GM23248 (cell line): ENCODE measurements around the gene MTG2. TPM values are rescaled to one million over a fixed set of nuclear protein-coding genes. Genes with fewer than 3 reads are reported as not detected.

ENCODE experiments used
- DNase-seq: peaks from one replicate; pipeline ENCODE4 v3.0.0-alpha.2; 2015
- H2AFZ ChIP-seq: fragments of 200-600 bp; sonication (generic); 2 replicates; pipeline ENCODE4 v1.6.1; 2016; ENCODE audit warnings: antibody characterized with exemption
- H3F3A ChIP-seq: fragments of 200-600 bp; sonication (generic); 2 replicates; pipeline ENCODE4 v1.6.1; 2016; ENCODE audit warnings: mild to moderate bottlenecking, antibody characterized with exemption, mixed run types; ENCODE audit not compliant: insufficient read depth
- H3K27ac ChIP-seq: fragments of 200-600 bp; sonication (generic); 2 replicates; pipeline ENCODE4 v1.5.1; 2016; ENCODE audit warnings: mild to moderate bottlenecking
- H3K27me3 ChIP-seq: fragments of 200-600 bp; sonication (generic); replicated peaks from 2 replicates; pipeline ENCODE4 v1.6.1; 2016; ENCODE audit warnings: mild to moderate bottlenecking; ENCODE audit not compliant: insufficient read depth
- H3K36me3 ChIP-seq: fragments of 200-600 bp; sonication (generic); 2 replicates; pipeline ENCODE4 v1.6.1; 2016; ENCODE audit warnings: low read depth, mild to moderate bottlenecking
- H3K4me1 ChIP-seq: fragments of 200-600 bp; sonication (generic); 2 replicates; pipeline ENCODE4 v1.6.1; 2016; ENCODE audit warnings: mild to moderate bottlenecking; ENCODE audit not compliant: insufficient read depth
- H3K4me2 ChIP-seq: fragments of 200-600 bp; sonication (generic); one replicate; pipeline ENCODE4 v1.6.1; 2016; ENCODE audit warnings: mild to moderate bottlenecking; ENCODE audit not compliant: unreplicated experiment
- H3K4me3 ChIP-seq: fragments of 200-600 bp; sonication (generic); 2 replicates; pipeline ENCODE4 v1.5.1; 2016; ENCODE audit warnings: mild to moderate bottlenecking
- H3K79me2 ChIP-seq: fragments of 200-600 bp; sonication (generic); 2 replicates; pipeline ENCODE4 v1.6.1; 2016; ENCODE audit warnings: mild to moderate bottlenecking; ENCODE audit not compliant: insufficient read depth
- H3K9ac ChIP-seq: fragments of 200-600 bp; sonication (generic); 2 replicates; pipeline ENCODE4 v1.6.1; 2016; ENCODE audit warnings: mild to moderate bottlenecking
- H3K9me2 ChIP-seq: fragments of 200-600 bp; sonication (generic); 2 replicates; pipeline ENCODE4 v1.6.1; 2016; ENCODE audit warnings: mixed run types, mild to moderate bottlenecking, moderate library complexity; ENCODE audit not compliant: insufficient read depth
- H3K9me3 ChIP-seq: fragments of 200-600 bp; sonication (generic); one replicate; pipeline ENCODE4 v1.6.1; 2017; ENCODE audit warnings: low read depth
- H4K20me1 ChIP-seq: fragments of 200-600 bp; sonication (generic); 2 replicates; pipeline ENCODE4 v1.6.0; 2016; ENCODE audit not compliant: insufficient read depth
- EZH2 ChIP-seq: fragments of 200-600 bp; sonication (generic); IDR thresholded peaks from 2 replicates; pipeline ENCODE4 v1.6.1; 2018; ENCODE audit warnings: antibody characterized with exemption, mild to moderate bottlenecking; ENCODE audit not compliant: insufficient read depth, poor library complexity, severe bottlenecking
- EZH2phosphoT487 ChIP-seq: fragments of 200-600 bp; sonication (generic); IDR thresholded peaks from 2 replicates; pipeline ENCODE4 v1.6.1; 2018; ENCODE audit warnings: antibody characterized with exemption, moderate library complexity, mild to moderate bottlenecking, low read depth; ENCODE audit not compliant: insufficient read depth
- WGBS, 2 experiments: methylation state at CpG; one replicate each; pipeline ENCODE4 v1.1.6; 2015 to 2017; ENCODE audit warnings: low lambda C conversion rate in 2 of 2, low coverage in 1 of 2; ENCODE audit errors: missing lambda C conversion rate in 2 of 2; 5-methylcytosine and 5-hydroxymethylcytosine counted together
- in situ Hi-C: fragments of 300-500 bp; cut with MboI; formaldehyde crosslinking; loops from 2 replicates; pipeline ENCODE4 v1.15.0; 2020
- polyA plus RNA-seq: library from polyadenylated mRNA; unstranded; fragments of >200 nt; fragmentation: Nextera tagmentation; extraction: Ambion mirVana; gene quantifications from 2 replicates; pipeline ENCODE4 v1.2.1, GENCODE V29; 2016
- total RNA-seq: library from RNA; depleted of rRNA; stranded (reverse); fragments of >200 nt; shearing (Covaris generic); gene quantifications from 2 replicates; pipeline ENCODE4 v1.2.3, GENCODE V29; 2014

Gene MTG2
- total and polyA plus RNA-seq, 2 experiments from 2014 or later, result 17.3 to 20.2 TPM

GRCh38 chr20:62168890-62169435, 13.9 kb upstream of the MTG2 start:
- Histone ChIP-seq H3F3A (no peaks in the 10 kb centered on the region), H3K9me3 (no peaks in the 10 kb centered on the region), H3K4me2 (no peak overlapping the region), H4K20me1 (no peaks in the 10 kb centered on the region), H3K9me2 (no peaks in the 10 kb centered on the region), H3K36me3 (no peaks in the 10 kb centered on the region; the same call in 1 of the 2 replicates), H3K27ac (no peak overlapping the region), H3K4me1 (no peaks in the 10 kb centered on the region), H3K4me3 (no peak overlapping the region), H2AFZ (no peak overlapping the region), H3K9ac (no peak overlapping the region), H3K79me2 (no peaks in the 10 kb centered on the region), H3K27me3 (no peaks in the 10 kb centered on the region)
- DNase-seq, result no peak
- in situ Hi-C loops, result no loop called here
- WGBS, 2 experiments, result 94% methylated on average over 13 to 23 of the region's 23 CpGs
- TF ChIP-seq EZH2phosphoT487 (no peak), EZH2 (no peak)

- Histone ChIP-seq H2AFZ (no peak overlapping the region), H3K36me3 (peaks cover 3% of the 10 kb centered on the region; the same call in 1 of the 2 replicates), H3K27ac (no peak overlapping the region), H3K27me3 (no peaks in the 10 kb centered on the region), H3K9me2 (no peaks in the 10 kb centered on the region), H3K9me3 (no peaks in the 10 kb centered on the region), H3K4me1 (no peaks in the 10 kb centered on the region), H3F3A (no peaks in the 10 kb centered on the region), H3K79me2 (no peaks in the 10 kb centered on the region), H3K4me2 (no peak overlapping the region), H3K4me3 (no peak overlapping the region), H4K20me1 (no peaks in the 10 kb centered on the region), H3K9ac (no peak overlapping the region)
- TF ChIP-seq EZH2 (no peak), EZH2phosphoT487 (no peak)
- DNase-seq, result no peak
- 85 to 87% methylated on average over 9 of the region's 9 CpGs for WGBS, 2 experiments
- in situ Hi-C loops, result no loop called here
These were observed 12.3 kb upstream of the MTG2 start for GRCh38 chr20:62170536-62170935.

- Histone ChIP-seq H3K4me2 (no peak overlapping the region), H3K27me3 (no peaks in the 10 kb centered on the region), H3K27ac (no peak overlapping the region), H2AFZ (no peak overlapping the region), H3K9me2 (no peaks in the 10 kb centered on the region), H3K4me3 (no peak overlapping the region), H3K9ac (no peak overlapping the region), H3K4me1 (no peaks in the 10 kb centered on the region), H3K36me3 (peaks cover 3% of the 10 kb centered on the region; the same call in 1 of the 2 replicates), H3F3A (no peaks in the 10 kb centered on the region), H3K79me2 (no peaks in the 10 kb centered on the region), H3K9me3 (no peaks in the 10 kb centered on the region), H4K20me1 (no peaks in the 10 kb centered on the region)
- TF ChIP-seq EZH2 (no peak), EZH2phosphoT487 (no peak)
- in situ Hi-C loops, result no loop called here
- DNase-seq, result no peak
- WGBS, 2 experiments, result 95 to 96% methylated on average over 8 of the region's 8 CpGs
These were observed 11.6 kb upstream of the MTG2 start for GRCh38 chr20:62171245-62171644.

- TF ChIP-seq EZH2 (no peak), EZH2phosphoT487 (no peak)
- Histone ChIP-seq H3K9me3 (no peaks in the 10 kb centered on the region), H3K79me2 (no peaks in the 10 kb centered on the region), H3K4me3 (no peak overlapping the region), H3K4me1 (no peaks in the 10 kb centered on the region), H2AFZ (no peak overlapping the region), H3K9ac (no peak overlapping the region), H3F3A (no peaks in the 10 kb centered on the region), H3K4me2 (no peak overlapping the region), H3K36me3 (peaks cover 3% of the 10 kb centered on the region; the same call in 1 of the 2 replicates), H3K27ac (no peak overlapping the region), H3K9me2 (no peaks in the 10 kb centered on the region), H4K20me1 (no peaks in the 10 kb centered on the region), H3K27me3 (no peaks in the 10 kb centered on the region)
- in situ Hi-C loops, result no loop called here
- 95 to 100% methylated on average over 9 to 18 of the region's 18 CpGs for WGBS, 2 experiments
- DNase-seq, result no peak
These were observed 10.2 kb upstream of the MTG2 start for GRCh38 chr20:62172666-62173065.
